Activated CD4-positive, alpha-beta memory T cell treated with anti-CD3 and anti-CD28 coated beads for 36 hours (primary cell): Measurements from ENCODE around the gene USP25. TPM values are rescaled to one million over a fixed set of nuclear protein-coding genes. Genes with fewer than 3 reads are reported as not detected.

ENCODE experiments used
- CTCF ChIA-PET: fragments of 350-600 bp; sonication (Branson Sonifier 250); formaldehyde crosslinking; loops from one replicate; lab custom pipeline; 2021; ENCODE audit warnings: antibody characterized with exemption, inconsistent platforms; lab: Charles Lee
- POLR2A ChIA-PET: fragments of 350-600 bp; sonication (Branson Sonifier 250); formaldehyde crosslinking; loops from one replicate; lab custom pipeline; 2021; ENCODE audit warnings: antibody characterized with exemption; lab: Charles Lee
- DNase-seq: peaks from one replicate; pipeline ENCODE4 v3.0.0-alpha.2; 2020
- H3K27ac Mint-ChIP-seq: one replicate; pipeline ENCODE4 v1.8.0; 2021; ENCODE audit warnings: mixed read lengths
- H3K27me3 Mint-ChIP-seq: one replicate; pipeline ENCODE4 v1.8.0; 2021; ENCODE audit warnings: mixed read lengths
- H3K36me3 Mint-ChIP-seq: one replicate; pipeline ENCODE4 v1.8.0; 2021; ENCODE audit warnings: mixed read lengths
- H3K4me1 Mint-ChIP-seq: one replicate; pipeline ENCODE4 v1.8.0; 2021; ENCODE audit warnings: low read depth, mixed read lengths
- H3K4me3 Mint-ChIP-seq: one replicate; pipeline ENCODE4 v1.8.0; 2021; ENCODE audit warnings: mild to moderate bottlenecking, mixed read lengths
- H3K9me3 Mint-ChIP-seq: one replicate; pipeline ENCODE4 v1.8.0; 2021; ENCODE audit warnings: mixed read lengths
- intact Hi-C: fragments of 100-400 bp; cut with micrococcal nuclease; formaldehyde crosslinking; loops from one replicate; pipeline ENCODE4 v1.15.1; 2023
- total RNA-seq, 2 experiments: library from RNA; stranded (reverse); gene quantifications; one replicate each; pipeline ENCODE4 v1.2.3, GENCODE V29; 2021

The USP25 gene
- total RNA-seq, 2 experiments from 2014 or later = 31.2 to 31.7 TPM

- no peaks in the 10 kb centered on the region for H3K9me3 Mint-ChIP-seq
- peaks cover 14% of the 10 kb centered on the region for H3K36me3 Mint-ChIP-seq
- H3K4me1 Mint-ChIP-seq = no peaks in the 10 kb centered on the region
- no peak overlapping the region for H3K27ac Mint-ChIP-seq
- no peak overlapping the region for H3K4me3 Mint-ChIP-seq
- ChIA-PET CTCF (no interaction called here), POLR2A (no interaction called here)
- no peaks in the 10 kb centered on the region for H3K27me3 Mint-ChIP-seq
- no peak for DNase-seq
- intact Hi-C loops = no loop called here
Observed at GRCh38 chr21:15850645-15851044, 120.9 kb downstream of the USP25 start.

- H3K4me3 Mint-ChIP-seq = no peak overlapping the region
- no peak overlapping the region for H3K27ac Mint-ChIP-seq
- ChIA-PET CTCF (no interaction called here), POLR2A (no interaction called here)
- no peak for DNase-seq
- H3K4me1 Mint-ChIP-seq = peaks cover 2% of the 10 kb centered on the region
- H3K36me3 Mint-ChIP-seq = peaks cover 12% of the 10 kb centered on the region
- intact Hi-C loops = no loop called here
- no peaks in the 10 kb centered on the region for H3K9me3 Mint-ChIP-seq
- no peaks in the 10 kb centered on the region for H3K27me3 Mint-ChIP-seq
Observed at GRCh38 chr21:15852146-15852545, 122.4 kb downstream of the USP25 start.

- intact Hi-C loops = no loop called here
- POLR2A ChIA-PET = no interaction called here
- H3K9me3 Mint-ChIP-seq = no peaks in the 10 kb centered on the region
- no peak overlapping the region for H3K4me3 Mint-ChIP-seq
- H3K27ac Mint-ChIP-seq = no peak overlapping the region
- CTCF ChIA-PET = no interaction called here
- peaks cover 12% of the 10 kb centered on the region for H3K36me3 Mint-ChIP-seq
- DNase-seq = no peak
- H3K4me1 Mint-ChIP-seq = peaks cover 9% of the 10 kb centered on the region
- H3K27me3 Mint-ChIP-seq = no peaks in the 10 kb centered on the region
Observed at GRCh38 chr21:15853126-15853525, 123.3 kb downstream of the USP25 start.

GRCh38 chr21:15856813-15857212 is 127.0 kb downstream of the USP25 start:
- peaks cover 10% of the 10 kb centered on the region for H3K4me1 Mint-ChIP-seq
- DNase-seq = no peak
- H3K9me3 Mint-ChIP-seq = no peaks in the 10 kb centered on the region
- H3K36me3 Mint-ChIP-seq = peaks cover 9% of the 10 kb centered on the region
- no peak overlapping the region for H3K27ac Mint-ChIP-seq
- intact Hi-C loops = no loop called here
- H3K27me3 Mint-ChIP-seq = no peaks in the 10 kb centered on the region
- ChIA-PET CTCF (no interaction called here), POLR2A (no interaction called here)
- no peak overlapping the region for H3K4me3 Mint-ChIP-seq

DNA sequence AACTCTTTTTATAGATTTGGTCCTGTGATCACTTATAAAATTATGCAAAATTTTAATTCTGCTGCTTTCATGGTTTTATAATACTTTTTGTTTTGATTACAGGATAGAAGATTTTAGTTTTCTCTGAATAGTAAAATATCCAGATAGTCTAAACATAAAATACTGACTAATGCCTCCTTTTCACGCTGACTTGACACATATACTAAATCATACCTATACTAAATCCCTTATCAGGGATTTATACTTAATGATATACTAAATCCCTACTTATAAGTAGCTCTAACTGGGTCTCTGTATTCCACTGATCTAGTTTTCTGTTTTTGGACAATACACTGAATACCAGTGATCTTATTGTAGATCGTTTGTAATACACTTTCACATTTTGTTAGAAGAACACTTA is 128.0 kb downstream of the USP25 start:
- no peaks in the 10 kb centered on the region for H3K27me3 Mint-ChIP-seq
- CTCF ChIA-PET = no interaction called here
- H3K4me1 Mint-ChIP-seq = peaks cover 10% of the 10 kb centered on the region
- intact Hi-C loops = no loop called here
- no peak overlapping the region for H3K4me3 Mint-ChIP-seq
- POLR2A ChIA-PET = no interaction called here
- no peak overlapping the region for H3K27ac Mint-ChIP-seq
- no peak for DNase-seq
- H3K9me3 Mint-ChIP-seq = no peaks in the 10 kb centered on the region
- H3K36me3 Mint-ChIP-seq = peaks cover 9% of the 10 kb centered on the region

DNA sequence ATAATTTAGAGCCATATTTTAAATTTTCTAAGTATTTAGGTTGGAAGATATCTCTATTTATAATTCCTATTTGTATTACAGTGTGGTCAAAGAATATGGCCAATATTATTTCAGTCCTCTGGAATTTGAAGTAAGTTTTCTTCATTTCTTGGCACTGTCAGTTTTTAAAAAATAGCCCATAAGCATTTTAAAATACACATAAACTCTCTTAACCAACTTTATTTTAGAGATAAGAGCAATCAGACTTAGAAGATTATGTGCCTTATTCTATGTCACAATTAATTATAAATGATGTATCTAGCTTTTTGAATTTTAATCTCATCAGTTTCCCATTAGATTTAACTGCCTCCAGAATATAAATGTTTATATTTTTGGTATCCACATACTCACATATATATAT is 130.8 kb downstream of the USP25 start:
- intact Hi-C loops = no loop called here

DNA sequence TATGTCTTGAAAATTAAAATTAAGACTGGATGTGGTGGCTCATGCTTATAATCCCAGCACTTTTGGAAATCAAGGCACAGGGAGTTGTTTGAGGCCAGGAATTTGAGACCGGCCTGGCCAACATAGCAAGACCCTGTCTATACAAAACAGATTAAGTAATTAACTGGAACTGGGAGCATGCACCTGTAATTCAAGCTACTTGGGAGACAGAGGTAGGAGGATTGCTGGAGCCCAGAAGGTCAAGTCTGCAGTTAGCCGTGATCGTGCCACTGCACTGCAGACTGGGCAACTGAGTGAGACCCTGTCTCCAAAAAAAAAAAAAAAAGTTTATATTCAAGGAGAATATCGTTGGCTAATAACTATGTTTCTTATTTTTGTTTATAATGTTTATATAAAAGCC is 139.2 kb downstream of the USP25 start:
- CTCF ChIA-PET = no interaction called here

More for the DNA sequence above, 130.8 kb downstream of the USP25 start:
- CTCF ChIA-PET = no interaction called here
- no peak overlapping the region for H3K27ac Mint-ChIP-seq
- POLR2A ChIA-PET = no interaction called here
- H3K4me1 Mint-ChIP-seq = peaks cover 10% of the 10 kb centered on the region
- peaks cover 1% of the 10 kb centered on the region for H3K36me3 Mint-ChIP-seq
- H3K4me3 Mint-ChIP-seq = no peak overlapping the region
- DNase-seq = no peak
- H3K27me3 Mint-ChIP-seq = no peaks in the 10 kb centered on the region
- H3K9me3 Mint-ChIP-seq = no peaks in the 10 kb centered on the region

GRCh38 chr21:15870819-15871218 is 141.0 kb downstream of the USP25 start:
- no peak overlapping the region for H3K4me3 Mint-ChIP-seq
- no peaks in the 10 kb centered on the region for H3K27me3 Mint-ChIP-seq
- no peaks in the 10 kb centered on the region for H3K9me3 Mint-ChIP-seq
- POLR2A ChIA-PET = no interaction called here
- intact Hi-C loops = no loop called here
- H3K4me1 Mint-ChIP-seq = no peaks in the 10 kb centered on the region
- CTCF ChIA-PET = no interaction called here
- no peak overlapping the region for H3K27ac Mint-ChIP-seq
- DNase-seq = no peak
- H3K36me3 Mint-ChIP-seq = peaks cover 28% of the 10 kb centered on the region

More for the DNA sequence above, 139.2 kb downstream of the USP25 start:
- no peak overlapping the region for H3K27ac Mint-ChIP-seq
- no peaks in the 10 kb centered on the region for H3K27me3 Mint-ChIP-seq
- H3K4me1 Mint-ChIP-seq = no peaks in the 10 kb centered on the region
- POLR2A ChIA-PET = no interaction called here
- no peaks in the 10 kb centered on the region for H3K9me3 Mint-ChIP-seq
- H3K36me3 Mint-ChIP-seq = peaks cover 15% of the 10 kb centered on the region
- DNase-seq = no peak
- intact Hi-C loops = no loop called here
- H3K4me3 Mint-ChIP-seq = no peak overlapping the region

DNA sequence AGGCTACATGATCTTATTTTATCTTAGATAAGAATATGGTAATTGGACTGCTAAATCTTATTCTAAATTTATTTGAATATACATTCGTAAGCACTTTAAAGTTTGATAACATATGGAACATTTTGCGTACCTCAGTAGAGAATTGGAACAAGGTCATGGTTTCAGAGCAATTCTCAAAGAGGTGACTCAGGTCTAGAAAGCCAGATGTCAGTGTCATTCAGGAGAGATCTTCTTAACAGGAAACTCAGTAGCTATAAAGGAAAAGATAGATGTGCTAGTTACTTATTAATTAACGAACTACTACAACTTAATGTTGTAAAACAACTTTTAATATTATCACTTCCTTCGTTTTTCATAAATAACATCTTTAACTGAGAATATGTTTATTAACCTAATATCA is 142.5 kb downstream of the USP25 start:
- Mint-ChIP-seq H3K36me3 (peaks cover 34% of the 10 kb centered on the region), H3K9me3 (no peaks in the 10 kb centered on the region), H3K27ac (no peak overlapping the region), H3K4me1 (no peaks in the 10 kb centered on the region), H3K27me3 (no peaks in the 10 kb centered on the region), H3K4me3 (no peak overlapping the region)
- DNase-seq = no peak
- ChIA-PET POLR2A (no interaction called here), CTCF (no interaction called here)
- intact Hi-C loops = no loop called here

DNA sequence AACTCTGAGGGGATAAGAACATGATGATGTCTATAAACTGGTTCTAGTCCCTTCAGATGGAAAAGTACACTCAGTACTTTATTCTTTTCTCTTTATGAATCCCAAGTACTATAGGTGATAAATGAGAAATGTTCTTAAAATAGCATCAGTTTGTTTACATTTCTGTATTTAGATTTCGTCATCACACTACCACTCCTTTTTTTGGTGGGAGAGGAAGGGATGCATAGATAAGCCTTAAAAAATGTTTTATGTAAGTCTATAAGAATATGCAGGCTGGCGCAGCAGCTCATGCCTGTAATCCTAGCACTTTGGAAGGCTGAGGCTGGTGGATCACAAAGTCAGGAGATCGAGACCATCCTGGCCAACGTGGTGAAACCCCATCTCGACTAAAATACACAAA is 144.8 kb downstream of the USP25 start:
- no peaks in the 10 kb centered on the region for H3K27me3 Mint-ChIP-seq
- intact Hi-C loops = no loop called here
- peaks cover 35% of the 10 kb centered on the region for H3K36me3 Mint-ChIP-seq
- H3K4me1 Mint-ChIP-seq = no peaks in the 10 kb centered on the region
- H3K9me3 Mint-ChIP-seq = no peaks in the 10 kb centered on the region
- ChIA-PET POLR2A (no interaction called here), CTCF (no interaction called here)
- H3K4me3 Mint-ChIP-seq = no peak overlapping the region
- no peak overlapping the region for H3K27ac Mint-ChIP-seq
- no peak for DNase-seq

GRCh38 chr21:15875286-15875685 is 145.5 kb downstream of the USP25 start:
- no peak for DNase-seq
- Mint-ChIP-seq H3K36me3 (peaks cover 37% of the 10 kb centered on the region), H3K9me3 (peaks cover under 1% of the 10 kb centered on the region), H3K27ac (no peak overlapping the region), H3K4me1 (no peaks in the 10 kb centered on the region), H3K4me3 (no peak overlapping the region), H3K27me3 (no peaks in the 10 kb centered on the region)
- intact Hi-C loops = no loop called here
- POLR2A ChIA-PET = no interaction called here
- CTCF ChIA-PET = no interaction called here

- H3K4me1 Mint-ChIP-seq = no peaks in the 10 kb centered on the region
- DNase-seq = no peak
- H3K4me3 Mint-ChIP-seq = no peak overlapping the region
- peaks cover 2% of the 10 kb centered on the region for H3K9me3 Mint-ChIP-seq
- no peaks in the 10 kb centered on the region for H3K36me3 Mint-ChIP-seq
- no peak overlapping the region for H3K27ac Mint-ChIP-seq
- CTCF ChIA-PET = no interaction called here
- H3K27me3 Mint-ChIP-seq = no peaks in the 10 kb centered on the region
- intact Hi-C loops = loop anchor here (5.0 kb wide), 1 partner anchor 438 kb away; no protein-coding TSS in a partner anchor
- POLR2A ChIA-PET = no interaction called here
Observed at GRCh38 chr21:15893902-15894301, 164.1 kb downstream of the USP25 start.

- POLR2A ChIA-PET = no interaction called here
- H3K9me3 Mint-ChIP-seq = peaks cover 8% of the 10 kb centered on the region
- no peak overlapping the region for H3K4me3 Mint-ChIP-seq
- no peak overlapping the region for H3K27ac Mint-ChIP-seq
- intact Hi-C loops = loop anchor here (5.0 kb wide), 1 partner anchor 438 kb away; no protein-coding TSS in a partner anchor
- H3K4me1 Mint-ChIP-seq = no peaks in the 10 kb centered on the region
- H3K27me3 Mint-ChIP-seq = no peaks in the 10 kb centered on the region
- no peak for DNase-seq
- CTCF ChIA-PET = no interaction called here
- no peaks in the 10 kb centered on the region for H3K36me3 Mint-ChIP-seq
Observed at GRCh38 chr21:15894596-15894995, 164.8 kb downstream of the USP25 start.
